TTC549 (cell line): ENCODE data around the gene ILF3.

ENCODE experiments used
- FAIRE-seq: peaks from 2 replicates; lab custom pipeline; 2012; peaks lifted over from hg19 to GRCh38; lab: Jason Lieb, UNC

ILF3 gene

GRCh38 chr19:10730932-10731331 is 76.8 kb downstream of the ILF3 start:
- FAIRE-seq: no peak

GRCh38 chr19:10735741-10736140 is 81.6 kb downstream of the ILF3 start:
- FAIRE-seq: no peak

GRCh38 chr19:10736189-10736588 is 82.0 kb downstream of the ILF3 start:
- FAIRE-seq: no peak

GRCh38 chr19:10736916-10737551 is 82.9 kb downstream of the ILF3 start:
- FAIRE-seq: no peak

- no peak for FAIRE-seq
These were observed 83.6 kb downstream of the ILF3 start for GRCh38 chr19:10737722-10738121.

- FAIRE-seq: no peak
These were observed 86.7 kb downstream of the ILF3 start for GRCh38 chr19:10740798-10741197.
